Mucosa of rectum (tissue), 2 donors: ENCODE data around the gene DNAH10.

Experiments used
- H3K27ac ChIP-seq, 2 donors: one replicate each; pipeline ENCODE4 v1.7.0; 2013; ENCODE audit warnings: inconsistent platforms in 2 of 2, low read depth in 2 of 2, low read length in 2 of 2
- H3K27me3 ChIP-seq, 2 donors: one replicate each; pipeline ENCODE4 v1.7.0; 2013; ENCODE audit warnings: low read length in 2 of 2; ENCODE audit not compliant: control insufficient read depth in 2 of 2, insufficient read depth in 2 of 2
- H3K36me3 ChIP-seq, 2 donors: one replicate each; pipeline ENCODE4 v1.7.0; 2013; ENCODE audit warnings: low read length in 2 of 2; ENCODE audit not compliant: control insufficient read depth in 2 of 2, insufficient read depth in 2 of 2
- H3K4me1 ChIP-seq, 2 donors: one replicate each; pipeline ENCODE4 v1.7.0; 2013; ENCODE audit warnings: low read length in 2 of 2, mild to moderate bottlenecking in 1 of 2; ENCODE audit not compliant: control insufficient read depth in 2 of 2, insufficient read depth in 2 of 2
- H3K4me3 ChIP-seq, 2 donors: one replicate each; pipeline ENCODE4 v1.7.0; 2013; ENCODE audit warnings: low read length in 2 of 2
- H3K9ac ChIP-seq, 2 donors: one replicate each; pipeline ENCODE4 v1.7.0; 2013; ENCODE audit warnings: low read length in 2 of 2, low read depth in 1 of 2, mild to moderate bottlenecking in 1 of 2
- H3K9me3 ChIP-seq, 2 donors: one replicate each; pipeline ENCODE4 v1.7.0; 2013; ENCODE audit warnings: low read length in 2 of 2; ENCODE audit not compliant: control insufficient read depth in 2 of 2
- donor health status: healthy.
- donor health status: Normal muscosa, but diverticular disease.

The DNAH10 gene

DNA sequence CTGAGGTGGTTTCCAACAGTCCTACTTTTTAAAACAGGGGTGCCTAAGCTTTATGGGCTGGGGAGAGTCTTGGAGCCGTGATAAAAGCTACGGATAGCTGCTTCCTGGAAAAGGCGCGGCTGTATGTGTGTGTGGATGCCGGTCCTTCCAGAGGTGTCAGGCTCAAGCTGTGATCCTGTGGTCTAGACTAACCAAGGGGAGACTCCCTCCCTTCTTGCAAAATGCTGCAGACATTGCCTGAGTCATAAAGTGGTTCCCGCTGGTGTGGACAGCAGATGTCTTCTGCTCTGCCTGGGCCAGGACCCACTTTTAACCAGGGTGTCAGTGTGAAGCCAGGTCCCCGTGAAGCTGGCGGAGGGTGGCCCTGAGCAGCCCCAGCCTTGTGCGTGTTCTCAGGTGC is 172.7 kb downstream of the DNAH10 start:
- Histone ChIP-seq H3K9ac (no peak overlapping the region), H3K9me3 (no peaks in the 10 kb centered on the region), H3K27ac (no peak overlapping the region), H3K4me1 (peaks cover 0 to 3% of the 10 kb centered on the region in 2 donors), H3K36me3 (peaks cover 3 to 6% of the 10 kb centered on the region in 2 donors), H3K4me3 (no peak overlapping the region), H3K27me3 (no peaks in the 10 kb centered on the region)

DNA sequence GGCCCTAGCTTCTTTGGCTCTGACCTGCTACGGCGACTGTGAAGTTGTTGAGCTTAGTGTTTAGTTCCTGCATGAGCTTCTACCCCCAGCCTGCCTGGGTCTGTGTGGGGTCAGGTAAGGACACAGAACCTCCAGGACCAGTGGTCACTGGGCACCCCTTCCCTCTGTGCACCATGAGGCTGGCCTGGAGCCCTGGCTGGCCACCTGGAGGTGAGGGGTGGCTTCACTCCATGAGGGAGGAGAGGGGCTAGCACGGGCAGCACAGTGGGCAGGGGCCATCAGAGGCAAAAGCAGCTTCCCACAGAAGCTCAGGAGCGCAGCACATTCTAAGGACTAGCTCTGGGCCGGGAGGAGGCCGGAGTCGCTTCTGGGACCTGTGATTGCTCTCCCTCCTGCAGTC is 173.9 kb downstream of the DNAH10 start:
- H3K27ac ChIP-seq: no peak overlapping the region
- peaks cover 3 to 6% of the 10 kb centered on the region in 2 donors for H3K36me3 ChIP-seq
- peaks cover 0 to 3% of the 10 kb centered on the region in 2 donors for H3K4me1 ChIP-seq
- no peaks in the 10 kb centered on the region for H3K27me3 ChIP-seq
- H3K9ac ChIP-seq: no peak overlapping the region
- H3K4me3 ChIP-seq: no peak overlapping the region
- H3K9me3 ChIP-seq: no peaks in the 10 kb centered on the region

DNA sequence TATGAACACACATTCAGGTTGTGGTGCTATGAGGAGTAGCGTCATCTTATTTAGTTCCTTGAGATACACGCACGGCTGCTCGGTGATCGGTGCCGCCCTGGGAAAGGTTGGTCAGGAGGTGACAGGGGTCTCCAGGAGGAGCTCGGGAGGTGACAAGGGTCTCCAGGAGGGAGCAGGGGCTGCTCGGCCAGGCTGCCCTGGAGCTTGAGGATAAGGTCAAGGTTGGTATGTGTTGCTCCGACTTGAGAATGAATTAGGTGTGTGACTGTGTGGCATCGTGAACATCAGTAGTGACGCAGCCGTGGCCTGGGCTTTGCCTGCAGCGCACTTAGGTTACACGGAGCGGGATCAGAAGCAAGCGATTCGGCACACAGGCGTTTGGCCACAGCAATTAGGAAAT is 174.4 kb downstream of the DNAH10 start:
- H3K4me3 ChIP-seq: no peak overlapping the region
- H3K27me3 ChIP-seq: no peaks in the 10 kb centered on the region
- no peak overlapping the region for H3K9ac ChIP-seq
- H3K4me1 ChIP-seq: peaks cover 0 to 3% of the 10 kb centered on the region in 2 donors
- peaks cover 3 to 9% of the 10 kb centered on the region in 2 donors for H3K36me3 ChIP-seq
- H3K9me3 ChIP-seq: no peaks in the 10 kb centered on the region
- no peak overlapping the region for H3K27ac ChIP-seq

DNA sequence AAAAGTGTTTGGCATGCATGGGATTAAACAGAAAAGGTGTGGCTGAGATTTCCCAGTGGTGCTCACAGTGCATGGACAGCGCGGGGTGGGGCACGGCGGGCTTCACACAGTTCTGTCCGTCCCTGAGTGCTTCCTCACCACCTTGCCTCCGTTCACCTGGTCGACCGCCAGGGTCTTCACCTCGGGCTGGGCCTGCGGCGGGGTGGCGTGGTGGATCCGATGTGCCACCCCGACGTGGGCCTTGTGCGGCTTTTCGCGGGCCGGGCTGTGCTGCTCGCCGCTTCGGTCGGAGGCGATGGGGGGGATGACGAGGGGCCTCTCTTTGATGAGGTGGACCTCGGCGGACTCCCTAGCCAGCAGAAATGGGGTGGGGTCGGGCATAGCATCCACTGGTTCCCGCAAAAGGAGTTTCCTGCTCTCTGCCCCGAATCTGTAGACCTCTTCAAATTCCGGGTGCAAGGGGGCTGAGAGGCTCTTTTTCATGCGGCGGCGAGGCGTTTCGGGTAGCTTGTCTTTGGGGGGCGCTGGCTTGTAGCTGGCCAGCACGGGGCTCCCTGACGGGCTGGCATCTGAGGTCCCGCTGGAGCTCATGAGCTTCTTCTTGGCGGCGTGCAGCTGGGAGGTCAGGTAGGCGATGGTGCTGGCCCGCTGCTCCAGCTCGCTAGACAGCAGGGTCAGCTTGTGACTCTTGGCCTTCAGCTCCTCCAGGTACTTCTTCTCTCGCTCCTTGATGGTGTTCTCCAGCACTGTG is 175.0 kb downstream of the DNAH10 start:
- H3K4me1 ChIP-seq: peaks cover 0 to 3% of the 10 kb centered on the region in 2 donors
- no peaks in the 10 kb centered on the region for H3K27me3 ChIP-seq
- H3K4me3 ChIP-seq: no peak overlapping the region
- H3K9me3 ChIP-seq: no peaks in the 10 kb centered on the region
- no peak overlapping the region for H3K9ac ChIP-seq
- H3K36me3 ChIP-seq: peaks cover 5 to 12% of the 10 kb centered on the region in 2 donors
- H3K27ac ChIP-seq: no peak overlapping the region

DNA sequence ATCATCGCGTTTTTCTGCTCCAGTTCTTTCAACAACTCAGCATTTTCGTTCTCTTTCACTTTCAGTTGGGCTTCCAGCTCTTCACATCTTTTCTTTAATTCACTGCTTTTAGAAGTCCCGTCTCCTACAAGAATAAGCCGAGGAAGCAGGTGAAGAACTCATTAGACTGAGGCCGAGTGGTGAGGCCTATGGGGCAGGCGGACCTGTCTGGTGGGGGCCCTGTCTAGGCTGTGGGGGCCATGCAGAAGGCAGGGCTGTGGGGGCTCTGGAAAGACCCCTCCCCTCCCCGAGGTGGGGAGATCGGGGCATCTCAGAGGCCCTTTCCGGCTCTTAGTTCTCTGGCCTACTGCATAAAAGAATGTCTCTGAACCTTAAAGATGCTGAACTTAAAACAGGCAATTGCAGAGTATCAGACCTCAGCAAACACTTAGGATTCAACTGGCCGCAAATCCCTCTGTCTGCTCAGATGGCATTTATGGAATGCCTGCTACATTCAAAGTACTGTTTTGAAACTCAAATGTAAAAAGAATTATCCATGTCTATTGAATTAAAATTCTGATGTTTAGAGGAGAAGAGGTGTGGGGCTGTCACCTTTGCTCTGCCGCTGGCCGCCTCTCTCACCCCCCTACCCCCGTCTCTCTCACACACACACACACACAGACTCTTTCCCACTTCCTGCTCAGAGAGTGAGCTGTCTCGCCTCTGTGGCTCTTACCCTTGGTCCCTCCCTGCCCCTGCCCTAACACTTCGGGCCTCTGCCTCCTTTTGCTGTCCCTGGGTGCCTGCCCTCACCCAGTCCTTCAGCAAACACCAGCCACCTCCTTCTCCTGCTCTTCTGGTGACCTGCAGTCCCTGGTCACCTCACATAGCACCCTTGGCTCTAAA is 175.8 kb downstream of the DNAH10 start:
- H3K9me3 ChIP-seq: no peaks in the 10 kb centered on the region
- H3K9ac ChIP-seq: no peak overlapping the region
- H3K4me3 ChIP-seq: no peak overlapping the region
- no peak overlapping the region for H3K27ac ChIP-seq
- H3K4me1 ChIP-seq: peaks cover 0 to 3% of the 10 kb centered on the region in 2 donors
- H3K36me3 ChIP-seq: peaks cover 12 to 20% of the 10 kb centered on the region in 2 donors
- no peaks in the 10 kb centered on the region for H3K27me3 ChIP-seq

DNA sequence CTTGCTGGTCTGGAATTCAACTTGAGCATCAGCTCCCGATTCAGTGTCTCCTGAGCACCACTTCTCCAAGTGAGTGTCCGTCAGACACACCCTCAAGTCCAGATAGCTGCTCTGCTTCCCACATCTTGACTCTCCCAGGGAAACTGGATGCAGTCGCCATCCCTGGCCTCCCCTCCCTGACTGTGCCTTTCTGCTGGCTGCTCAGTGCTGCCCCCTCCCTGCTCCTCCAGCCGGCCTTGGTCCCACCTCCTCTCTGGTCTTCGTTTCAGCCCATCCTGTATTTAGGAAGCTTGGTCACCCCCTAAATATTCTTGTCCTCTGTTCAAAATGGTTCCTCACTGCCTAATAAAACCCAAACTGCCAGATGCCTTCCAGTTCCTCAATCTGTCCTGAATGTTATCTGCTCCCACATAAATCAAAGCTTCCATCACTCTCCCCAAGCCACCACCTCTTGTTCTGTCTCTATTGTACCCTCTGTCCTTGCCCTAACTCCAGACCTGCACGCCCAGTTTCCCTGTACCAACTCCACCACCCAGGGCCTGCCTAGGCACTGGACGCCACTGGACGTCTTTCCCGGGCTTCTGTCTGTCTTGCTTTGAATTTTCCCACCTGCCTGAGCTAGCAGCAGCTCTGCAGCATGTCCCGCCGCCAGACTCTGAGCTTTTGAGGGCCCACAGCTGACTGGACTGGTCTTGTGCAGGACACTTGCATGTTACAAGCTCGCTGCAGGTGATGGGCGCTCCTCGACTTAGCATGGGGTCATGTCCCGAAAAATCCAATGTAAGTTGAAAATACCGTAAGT is 176.8 kb downstream of the DNAH10 start:
- H3K27ac ChIP-seq: no peak overlapping the region

DNA sequence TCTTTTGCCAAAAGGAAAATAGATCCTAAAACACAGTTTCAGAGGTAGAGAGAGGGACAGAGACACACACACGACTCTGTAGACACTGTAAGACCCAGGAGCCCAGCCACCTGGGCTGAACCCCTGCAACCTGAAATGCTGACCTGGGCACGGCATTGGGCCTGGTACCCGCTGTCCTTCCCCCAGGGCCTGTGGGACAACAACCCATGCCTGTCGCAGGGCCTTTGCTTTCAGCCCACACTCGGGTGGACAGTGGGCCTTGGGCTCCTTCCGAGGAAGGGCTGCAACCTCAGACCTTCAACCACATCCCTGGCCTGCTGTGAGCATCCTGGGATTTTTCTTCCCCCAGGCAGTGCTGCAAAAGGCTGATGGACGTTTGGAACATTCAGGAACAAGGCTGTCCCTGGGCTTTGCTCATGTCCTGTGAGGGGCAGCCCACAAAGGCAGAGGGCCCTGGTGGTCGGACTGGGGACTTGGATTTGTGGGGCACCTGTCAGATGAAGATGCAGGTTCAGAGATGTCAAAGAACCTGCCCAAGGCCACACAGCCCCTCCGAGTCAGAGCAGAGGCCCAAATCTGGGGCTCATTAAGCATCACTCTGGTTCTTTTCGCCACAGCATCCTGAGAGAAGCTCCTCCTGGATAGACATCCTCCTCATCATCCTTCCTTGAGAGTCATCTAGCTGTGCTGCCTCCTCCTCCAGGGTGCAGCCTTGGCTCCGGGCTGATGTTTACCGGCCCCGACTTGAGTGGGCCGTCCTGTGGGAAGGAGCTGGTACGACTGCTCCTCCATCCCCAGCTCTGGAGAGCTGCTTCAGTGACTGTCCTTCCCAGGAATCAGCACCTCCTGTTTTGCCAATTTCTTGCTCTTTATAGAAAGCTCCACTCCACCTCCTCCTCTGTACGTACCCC is 177.9 kb downstream of the DNAH10 start:
- H3K4me3 ChIP-seq: no peak overlapping the region
- peaks cover 12 to 25% of the 10 kb centered on the region in 2 donors for H3K36me3 ChIP-seq
- H3K27me3 ChIP-seq: no peaks in the 10 kb centered on the region
- peaks cover 0 to 3% of the 10 kb centered on the region in 2 donors for H3K4me1 ChIP-seq
- H3K9me3 ChIP-seq: no peaks in the 10 kb centered on the region
- H3K9ac ChIP-seq: no peak overlapping the region
- H3K27ac ChIP-seq: no peak overlapping the region

More for the DNA sequence above, 176.8 kb downstream of the DNAH10 start:
- Histone ChIP-seq H3K9ac (no peak overlapping the region), H3K27me3 (no peaks in the 10 kb centered on the region), H3K9me3 (no peaks in the 10 kb centered on the region), H3K4me1 (peaks cover 0 to 3% of the 10 kb centered on the region in 2 donors), H3K36me3 (peaks cover 12 to 23% of the 10 kb centered on the region in 2 donors), H3K4me3 (no peak overlapping the region)

GRCh38 chr12:123940627-123940966 is 178.5 kb downstream of the DNAH10 start:
- H3K4me1 ChIP-seq: peaks cover 0 to 3% of the 10 kb centered on the region in 2 donors
- H3K9me3 ChIP-seq: no peaks in the 10 kb centered on the region
- H3K27me3 ChIP-seq: no peaks in the 10 kb centered on the region
- no peak overlapping the region for H3K9ac ChIP-seq
- no peak overlapping the region for H3K27ac ChIP-seq
- peaks cover 12 to 25% of the 10 kb centered on the region in 2 donors for H3K36me3 ChIP-seq
- H3K4me3 ChIP-seq: no peak overlapping the region

DNA sequence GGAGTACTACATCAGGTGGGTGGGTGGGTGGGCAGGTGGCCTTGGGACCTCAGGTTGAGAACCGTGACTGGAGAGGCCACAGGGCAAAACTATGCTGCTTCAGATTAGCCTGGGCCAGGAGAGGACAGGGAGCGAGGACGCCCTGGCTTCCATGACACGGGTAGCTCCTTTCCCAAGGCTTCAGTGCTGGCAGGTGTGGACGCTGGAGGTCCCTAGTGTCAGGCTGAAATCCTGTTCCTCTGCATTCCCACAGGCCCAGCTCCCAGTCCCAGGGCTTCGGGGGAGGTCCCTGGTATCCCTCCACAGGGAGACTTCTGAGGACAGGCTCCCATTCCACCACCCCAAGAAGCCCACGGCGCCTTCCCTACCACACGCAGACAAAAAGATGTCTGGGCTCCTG is 178.9 kb downstream of the DNAH10 start:
- Histone ChIP-seq H3K4me3 (no peak overlapping the region), H3K9ac (no peak overlapping the region), H3K4me1 (peaks cover 0 to 3% of the 10 kb centered on the region in 2 donors), H3K36me3 (peaks cover 12 to 25% of the 10 kb centered on the region in 2 donors), H3K9me3 (no peaks in the 10 kb centered on the region), H3K27ac (no peak overlapping the region), H3K27me3 (no peaks in the 10 kb centered on the region)
